Measurements from ENCODE around the gene KCNMB1. TPM values are rescaled to one million over a fixed set of nuclear protein-coding genes. Genes with fewer than 3 reads are reported as not detected.

KCNMB1 gene
- total RNA-seq, 1 experiment from 2014 or later = not detected

GRCh38 chr5:170393235-170393634 lies 4.1 kb upstream of the KCNMB1 start:
- peaks cover 56% of the 10 kb centered on the region for H3K27me3 ChIP-seq (ENCODE audit: low read length)
- ChIA-PET POLR2A (ENCODE audit: unreplicated experiment) (no interaction called here), CTCF (no interaction called here)
- H3K79me2 ChIP-seq (ENCODE audit: low read length) = no peaks in the 10 kb centered on the region
- intact Hi-C loops (cut with micrococcal nuclease) = no loop called here
- BruUV-seq (replicated peaks) = no TSS peak
- DNase-seq (no peak), ATAC-seq (no peak)
- no peaks in the 10 kb centered on the region for H3F3A ChIP-seq (ENCODE audit: low read length, unreplicated experiment)
- no peaks in the 10 kb centered on the region for H3K9me2 ChIP-seq (replicated peaks; ENCODE audit: low read length)
- H3K9me3 ChIP-seq (ENCODE audit: low read length) = no peaks in the 10 kb centered on the region
- no peaks in the 10 kb centered on the region for H3K4me1 ChIP-seq (ENCODE audit: insufficient read depth, low read length)
- no peak overlapping the region for H3K4me3 ChIP-seq (ENCODE audit: low read length)
- TF ChIP-seq EZH2 (IDR thresholded peaks at IDR 0.05; ENCODE audit: low read length, unreplicated experiment) (no peak), EZH2phosphoT487 (IDR thresholded peaks at IDR 0.05; ENCODE audit: borderline replicate concordance, low read length) (no peak)
- TF ChIP-seq, protein P1, sequence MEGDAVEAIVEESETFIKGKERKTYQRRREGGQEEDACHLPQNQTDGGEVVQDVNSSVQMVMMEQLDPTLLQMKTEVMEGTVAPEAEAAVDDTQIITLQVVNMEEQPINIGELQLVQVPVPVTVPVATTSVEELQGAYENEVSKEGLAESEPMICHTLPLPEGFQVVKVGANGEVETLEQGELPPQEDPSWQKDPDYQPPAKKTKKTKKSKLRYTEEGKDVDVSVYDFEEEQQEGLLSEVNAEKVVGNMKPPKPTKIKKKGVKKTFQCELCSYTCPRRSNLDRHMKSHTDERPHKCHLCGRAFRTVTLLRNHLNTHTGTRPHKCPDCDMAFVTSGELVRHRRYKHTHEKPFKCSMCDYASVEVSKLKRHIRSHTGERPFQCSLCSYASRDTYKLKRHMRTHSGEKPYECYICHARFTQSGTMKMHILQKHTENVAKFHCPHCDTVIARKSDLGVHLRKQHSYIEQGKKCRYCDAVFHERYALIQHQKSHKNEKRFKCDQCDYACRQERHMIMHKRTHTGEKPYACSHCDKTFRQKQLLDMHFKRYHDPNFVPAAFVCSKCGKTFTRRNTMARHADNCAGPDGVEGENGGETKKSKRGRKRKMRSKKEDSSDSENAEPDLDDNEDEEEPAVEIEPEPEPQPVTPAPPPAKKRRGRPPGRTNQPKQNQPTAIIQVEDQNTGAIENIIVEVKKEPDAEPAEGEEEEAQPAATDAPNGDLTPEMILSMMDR (conservative IDR thresholded peaks at IDR 0.05; ENCODE audit: low read depth, low read length) = no peak
- H3K27ac ChIP-seq (ENCODE audit: low read length) = no peak overlapping the region
- H2AFZ ChIP-seq (ENCODE audit: low read length) = no peak overlapping the region
- no peaks in the 10 kb centered on the region for H4K20me1 ChIP-seq (ENCODE audit: low read length)
- H3K9ac ChIP-seq (ENCODE audit: low read length) = no peak overlapping the region
- H3K4me2 ChIP-seq (ENCODE audit: low read length) = no peak overlapping the region
- H3K36me3 ChIP-seq (ENCODE audit: low read depth, low read length) = no peaks in the 10 kb centered on the region

GRCh38 chr5:170390472-170390871 lies 1.3 kb upstream of the KCNMB1 start:
- ChIA-PET POLR2A (ENCODE audit: unreplicated experiment) (no interaction called here), CTCF (no interaction called here)
- no peaks in the 10 kb centered on the region for H3K4me1 ChIP-seq (ENCODE audit: insufficient read depth, low read length)
- BruUV-seq (replicated peaks) = no TSS peak
- no peak overlapping the region for H3K4me3 ChIP-seq (ENCODE audit: low read length)
- H3K27me3 ChIP-seq (ENCODE audit: low read length) = peaks cover 57% of the 10 kb centered on the region
- no peak overlapping the region for H3K27ac ChIP-seq (ENCODE audit: low read length)
- H3K36me3 ChIP-seq (ENCODE audit: low read depth, low read length) = no peaks in the 10 kb centered on the region
- no peaks in the 10 kb centered on the region for H3K9me3 ChIP-seq (ENCODE audit: low read length)
- DNase-seq (no peak), ATAC-seq (no peak)
- no peaks in the 10 kb centered on the region for H3K79me2 ChIP-seq (ENCODE audit: low read length)
- intact Hi-C loops (cut with micrococcal nuclease) = no loop called here
- no peaks in the 10 kb centered on the region for H3K9me2 ChIP-seq (replicated peaks; ENCODE audit: low read length)
- H4K20me1 ChIP-seq (ENCODE audit: low read length) = no peaks in the 10 kb centered on the region
- no peak overlapping the region for H2AFZ ChIP-seq (ENCODE audit: low read length)
- H3K4me2 ChIP-seq (ENCODE audit: low read length) = no peak overlapping the region
- TF ChIP-seq EZH2phosphoT487 (IDR thresholded peaks at IDR 0.05; ENCODE audit: borderline replicate concordance, low read length) = no peak
- TF ChIP-seq, protein P1 (conservative IDR thresholded peaks at IDR 0.05; ENCODE audit: low read depth, low read length) = no peak
- no peak for TF ChIP-seq EZH2 (IDR thresholded peaks at IDR 0.05; ENCODE audit: low read length, unreplicated experiment)
- H3F3A ChIP-seq (ENCODE audit: low read length, unreplicated experiment) = no peaks in the 10 kb centered on the region
- H3K9ac ChIP-seq (ENCODE audit: low read length) = no peak overlapping the region

GRCh38 chr5:170389550-170389892 lies 354 bp upstream of the KCNMB1 start:
- ChIA-PET CTCF (no interaction called here), POLR2A (ENCODE audit: unreplicated experiment) (no interaction called here)
- Histone ChIP-seq H3K9ac (ENCODE audit: low read length) (no peak overlapping the region), H3K27ac (ENCODE audit: low read length) (no peak overlapping the region), H3K9me3 (ENCODE audit: low read length) (no peaks in the 10 kb centered on the region), H3K4me1 (ENCODE audit: insufficient read depth, low read length) (no peaks in the 10 kb centered on the region), H3K4me3 (ENCODE audit: low read length) (no peak overlapping the region), H4K20me1 (ENCODE audit: low read length) (no peaks in the 10 kb centered on the region), H2AFZ (ENCODE audit: low read length) (no peak overlapping the region), H3K79me2 (ENCODE audit: low read length) (no peaks in the 10 kb centered on the region), H3K36me3 (ENCODE audit: low read depth, low read length) (no peaks in the 10 kb centered on the region), H3K27me3 (ENCODE audit: low read length) (peaks cover 51% of the 10 kb centered on the region), H3K4me2 (ENCODE audit: low read length) (no peak overlapping the region), H3K9me2 (replicated peaks; ENCODE audit: low read length) (no peaks in the 10 kb centered on the region), H3F3A (ENCODE audit: low read length, unreplicated experiment) (no peaks in the 10 kb centered on the region)
- no peak for DNase-seq
- intact Hi-C loops (cut with micrococcal nuclease) = no loop called here
- TF ChIP-seq, protein P1 (conservative IDR thresholded peaks at IDR 0.05; ENCODE audit: low read depth, low read length) = no peak
- TF ChIP-seq EZH2phosphoT487 (IDR thresholded peaks at IDR 0.05; ENCODE audit: borderline replicate concordance, low read length) (no peak), EZH2 (IDR thresholded peaks at IDR 0.05; ENCODE audit: low read length, unreplicated experiment) (no peak)
- BruUV-seq (replicated peaks) = no TSS peak
- no peak for ATAC-seq

Measured in PC-3 (cell line).